Activated T-cell treated with anti-CD3 and anti-CD28 coated beads, Interleukin-2, amount 50 U/mL, for 48 hours (primary cell): Measurements from ENCODE around the gene GATA3.

Source experiments
- DNase-seq, 2 experiments: peaks; one replicate each; pipeline ENCODE4 v3.0.0-alpha.2; 2020

The GATA3 gene

DNA sequence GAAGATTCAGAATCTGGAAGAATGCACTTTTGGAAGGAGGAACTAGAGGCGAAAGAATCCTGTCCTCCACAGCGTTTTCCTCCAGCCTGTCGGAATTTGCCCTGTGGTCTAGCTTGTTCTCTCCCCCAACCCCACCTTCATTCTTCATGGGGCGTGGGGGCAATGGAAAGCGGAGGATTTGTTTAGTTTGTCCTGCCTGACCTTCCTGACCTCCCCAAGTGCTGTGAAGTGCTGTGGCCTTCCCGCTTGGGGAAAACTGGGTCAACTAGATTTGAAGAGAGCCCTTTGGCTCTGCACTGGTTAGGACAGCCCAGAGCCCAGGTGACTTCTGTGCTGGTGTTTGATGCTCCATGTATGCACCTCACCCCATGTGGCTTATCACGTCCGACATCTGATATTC lies 49.1 kb downstream of the GATA3 start:
- DNase-seq, result no peak

DNA sequence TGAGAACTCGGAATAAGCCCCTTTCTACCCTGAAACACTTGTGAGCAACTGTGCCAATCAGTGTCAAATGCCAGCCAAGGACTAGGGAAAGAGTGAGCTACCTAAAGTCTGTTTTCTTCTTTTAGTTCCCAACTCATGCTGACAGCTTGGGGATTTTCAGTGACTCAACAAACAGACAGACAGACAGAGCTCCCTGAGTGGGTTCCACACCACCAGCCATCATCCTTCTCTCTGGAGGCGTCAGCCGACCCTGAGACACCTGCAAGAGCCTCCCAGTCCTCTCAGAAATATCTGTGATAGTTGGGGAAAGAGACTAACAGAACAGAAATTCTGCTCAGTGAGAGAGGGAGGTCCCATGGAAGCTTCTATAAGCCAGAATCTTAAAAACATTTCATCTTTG lies 49.5 kb downstream of the GATA3 start:
- DNase-seq, result no peak

DNA sequence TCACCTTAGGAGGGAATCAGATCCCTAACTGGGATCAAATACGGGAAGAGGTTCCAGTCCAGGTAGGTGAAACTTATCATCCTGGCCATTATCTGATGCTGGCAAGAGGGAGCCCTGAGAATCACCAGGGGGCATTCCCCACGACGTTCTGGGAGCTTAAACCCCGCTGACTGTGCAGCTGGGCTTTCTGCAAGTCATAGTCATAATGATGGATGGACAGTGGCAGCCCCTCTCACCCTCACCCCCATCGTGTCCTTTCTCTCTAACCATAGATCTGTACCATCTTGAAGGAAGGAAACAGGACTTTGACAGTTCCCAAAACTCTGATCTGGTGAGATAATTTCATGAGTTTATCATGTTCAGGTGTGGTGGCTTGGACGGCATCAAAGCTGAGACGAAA lies 50.2 kb downstream of the GATA3 start:
- no peak for DNase-seq

DNA sequence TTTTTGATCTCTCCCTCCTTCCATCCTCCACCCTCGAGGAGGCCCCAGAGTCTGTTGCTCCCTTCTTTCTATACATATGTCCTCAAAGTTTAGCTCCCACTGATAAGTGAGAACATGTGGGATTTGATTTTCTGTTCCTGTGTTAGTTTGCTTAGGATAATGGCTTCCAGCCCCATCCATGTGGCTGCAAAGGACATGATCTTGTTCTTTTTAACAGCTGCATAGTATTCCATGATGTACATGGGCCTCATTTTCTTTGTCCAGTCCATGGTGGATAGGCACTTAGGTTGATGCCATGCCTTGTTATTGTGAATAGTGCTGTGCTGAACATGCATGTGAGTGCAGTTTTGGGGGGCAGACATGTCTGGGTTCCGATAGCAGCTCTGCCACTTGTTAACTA lies 51.4 kb downstream of the GATA3 start:
- DNase-seq, result no peak

DNA sequence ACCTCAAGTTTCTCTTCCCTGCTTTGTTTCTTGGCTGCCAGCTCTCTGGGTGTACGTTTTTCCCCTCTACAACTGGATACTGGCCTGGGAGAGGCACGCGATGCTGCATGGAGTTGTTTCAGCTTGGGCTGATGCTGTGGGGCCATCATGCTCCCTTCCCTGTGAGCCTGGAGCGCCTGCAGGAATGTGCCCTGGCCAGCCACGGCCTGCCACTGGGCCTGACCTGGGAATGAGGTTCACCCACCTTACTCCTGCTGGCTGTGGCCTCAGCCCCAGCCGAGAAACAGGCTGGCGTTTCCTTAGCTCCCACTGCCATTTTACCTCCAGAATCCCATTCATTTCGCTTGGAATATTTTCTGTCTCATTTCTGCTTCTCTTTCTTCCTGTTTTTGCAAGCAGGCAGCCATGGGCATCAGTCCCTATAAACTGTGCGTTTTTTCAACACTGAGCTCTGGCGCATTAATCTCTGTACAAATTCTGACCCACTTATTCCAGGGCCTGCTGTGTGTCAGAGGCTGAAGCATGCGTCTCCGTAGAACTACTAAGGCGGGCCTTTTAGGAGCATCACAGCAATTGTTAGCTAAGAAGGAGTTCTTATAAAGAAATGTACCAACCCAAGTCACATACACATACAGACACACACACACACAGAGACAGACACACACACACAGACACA lies 57.9 kb downstream of the GATA3 start:
- no peak for DNase-seq

DNA sequence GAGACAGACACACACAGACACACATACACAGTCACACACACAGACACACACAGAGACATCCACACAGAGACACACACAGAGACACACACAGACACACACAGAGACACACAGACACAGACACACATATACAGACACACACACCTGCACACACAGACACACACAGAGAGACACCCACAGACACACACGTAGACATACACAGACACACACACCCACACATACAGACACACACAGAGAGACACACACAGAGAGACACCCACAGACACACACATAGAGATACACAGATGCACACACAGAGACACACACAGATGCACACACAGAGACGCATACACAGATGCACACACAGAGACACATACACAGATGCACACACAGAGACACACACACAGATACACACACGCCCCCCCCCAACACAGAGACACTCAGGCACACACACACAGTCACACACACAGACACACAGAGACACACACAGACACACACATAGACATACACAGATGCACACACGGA lies 58.5 kb downstream of the GATA3 start:
- no peak for DNase-seq

DNA sequence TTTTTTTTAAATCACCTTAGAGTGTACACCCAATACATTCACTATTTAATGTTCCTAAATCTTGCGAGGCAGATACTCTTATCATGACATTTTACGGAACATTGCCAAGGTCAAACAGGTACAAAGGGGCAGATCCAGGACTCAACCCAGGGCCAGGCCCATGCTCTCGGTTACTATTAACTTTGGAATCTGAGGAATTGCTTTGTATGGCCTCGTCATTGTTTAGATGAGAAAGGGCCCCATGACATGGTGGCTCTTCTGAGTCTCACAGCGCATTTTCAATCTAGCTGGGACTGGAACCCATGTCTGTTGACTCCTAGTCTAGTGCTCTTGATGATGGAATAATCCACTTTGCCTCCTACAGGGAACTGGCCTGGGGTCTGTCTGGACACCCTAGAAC lies 59.1 kb downstream of the GATA3 start:
- no peak for DNase-seq

DNA sequence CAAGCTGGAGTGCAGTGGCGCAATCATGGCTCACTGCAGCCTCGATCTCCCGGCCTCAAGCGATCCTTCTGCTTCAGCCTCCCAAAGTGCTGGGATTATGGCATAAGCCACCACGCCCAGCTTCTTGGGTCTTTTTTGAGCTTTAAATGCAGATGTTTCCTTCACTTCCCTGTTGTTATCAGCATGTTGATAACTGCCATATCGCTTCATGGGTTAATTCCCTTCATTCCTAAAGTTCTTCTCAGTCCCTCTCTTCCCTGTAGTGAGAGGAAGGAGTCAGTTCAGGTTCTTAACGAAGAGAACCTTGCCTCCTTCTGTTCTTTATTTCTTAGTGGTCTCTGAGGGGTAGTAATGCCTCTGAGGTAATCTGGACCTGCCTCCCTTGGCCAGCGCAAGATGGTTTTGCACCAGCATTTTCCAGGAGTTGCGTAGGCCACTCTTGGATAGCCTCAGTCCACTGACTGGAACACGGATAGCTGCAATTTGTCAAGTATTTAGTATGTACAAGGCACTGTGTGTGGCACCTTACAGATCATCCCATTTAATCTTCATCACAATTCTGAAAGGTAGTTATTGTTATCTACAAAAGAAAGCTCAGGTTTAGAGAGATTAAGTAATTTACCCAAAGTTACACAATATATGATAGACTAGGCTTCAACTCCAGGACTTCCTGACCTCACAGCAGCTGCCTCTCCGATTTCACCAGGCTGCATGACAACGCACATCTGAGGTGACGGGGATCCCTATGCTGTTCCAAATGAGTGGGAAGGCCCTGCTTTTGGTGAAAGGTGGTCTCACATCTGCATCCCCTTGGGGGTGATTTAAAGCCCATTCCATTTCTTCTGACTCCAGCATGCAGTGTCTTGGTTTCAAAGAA lies 60.5 kb downstream of the GATA3 start:
- no peak for DNase-seq

DNA sequence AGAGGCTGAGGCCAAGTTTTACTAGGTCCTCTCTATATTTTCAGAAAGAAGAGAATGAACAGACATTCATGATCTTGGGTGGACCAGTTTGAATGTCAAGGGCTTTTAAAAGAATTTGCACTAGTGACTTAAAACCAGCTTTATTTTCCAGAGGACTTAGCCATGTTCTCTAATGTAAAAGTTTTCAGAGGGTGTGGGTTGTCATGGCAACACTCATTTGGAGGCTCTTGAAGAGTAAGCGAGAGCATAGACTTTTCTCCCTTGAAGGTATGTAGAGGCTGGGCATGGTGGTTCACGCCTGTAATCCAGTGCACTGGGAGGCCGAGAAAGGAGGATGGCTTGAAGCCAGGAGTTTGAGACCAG lies 61.1 kb downstream of the GATA3 start:
- no peak for DNase-seq

DNA sequence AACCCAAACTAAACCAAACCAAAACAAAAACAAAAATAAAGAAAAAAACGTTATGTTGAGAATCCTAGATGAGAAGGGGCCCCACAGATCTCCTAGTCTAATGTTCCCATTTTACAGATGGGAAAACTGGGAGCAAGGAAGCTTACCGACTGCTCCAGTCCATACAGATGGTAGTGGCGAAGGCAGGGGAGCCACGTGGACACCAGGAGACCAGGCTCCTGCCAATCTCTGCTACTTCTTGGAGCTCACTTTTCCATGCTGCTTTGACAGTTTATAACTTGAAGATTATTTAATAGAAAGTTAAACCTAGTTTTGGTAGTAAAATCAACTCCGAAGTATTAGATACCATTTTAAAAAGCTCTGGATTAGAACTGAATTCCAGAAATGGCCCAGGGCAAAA lies 62.0 kb downstream of the GATA3 start:
- DNase-seq, result no peak

DNA sequence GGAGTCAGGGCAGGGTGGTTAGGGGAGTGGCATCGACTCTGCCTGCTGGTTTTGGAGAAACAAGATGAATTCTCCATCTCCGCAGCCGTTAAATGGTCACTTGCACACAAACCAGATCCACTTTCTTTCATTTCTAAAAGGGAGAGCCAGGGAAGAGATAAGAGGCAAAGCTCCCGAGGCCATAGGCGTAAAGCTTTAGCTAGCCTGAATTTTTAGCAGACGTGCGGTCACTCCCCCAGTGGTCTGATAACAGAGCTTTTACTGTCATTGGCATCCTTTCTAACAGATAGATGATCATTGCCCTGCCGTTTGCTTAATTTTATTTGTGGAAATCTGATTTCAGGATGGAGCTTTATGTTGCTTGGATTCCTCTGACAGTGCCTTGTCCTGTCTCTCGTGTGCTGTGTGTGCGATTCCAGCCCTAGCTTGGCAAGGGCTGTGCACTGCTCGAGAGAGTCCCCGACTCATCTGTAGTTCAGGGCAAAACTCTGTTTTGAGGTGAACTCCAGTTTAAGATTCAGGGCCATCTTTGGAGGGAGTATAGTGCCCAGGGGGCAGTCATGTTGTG lies 62.5 kb downstream of the GATA3 start:
- no peak for DNase-seq

DNA sequence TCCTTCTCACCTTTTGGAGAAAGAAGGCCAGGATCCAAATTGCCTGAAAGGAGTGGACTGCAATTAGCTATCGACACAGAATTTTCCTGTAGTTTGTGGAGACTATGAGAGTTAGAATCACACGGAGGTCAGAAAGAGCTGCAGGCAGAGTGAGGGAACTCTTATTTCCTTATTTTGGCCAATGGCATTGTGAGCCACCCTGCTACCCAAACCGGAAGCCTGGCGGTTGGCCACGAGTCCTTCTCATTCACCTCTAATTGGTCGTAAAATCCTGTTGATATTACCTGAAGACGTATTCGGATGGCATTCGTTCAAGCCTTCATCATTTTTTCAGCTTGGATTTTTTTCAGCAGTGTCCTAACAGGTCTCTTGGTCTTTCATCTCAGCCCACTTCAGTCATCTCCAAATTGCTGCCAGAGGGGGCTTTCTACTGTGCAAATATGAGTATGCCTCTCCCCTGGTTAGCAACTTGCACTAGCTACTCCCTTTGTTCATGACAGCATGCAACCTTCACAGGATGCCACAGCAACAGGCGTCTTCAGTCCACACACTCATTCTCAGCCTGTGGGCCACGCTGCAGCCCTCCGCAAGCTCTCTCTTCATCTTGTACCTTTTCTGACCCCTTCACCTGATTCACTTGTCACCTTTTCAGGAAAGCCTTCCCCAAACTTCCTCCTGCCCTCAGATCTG lies 66.9 kb downstream of the GATA3 start:
- no peak for DNase-seq

DNA sequence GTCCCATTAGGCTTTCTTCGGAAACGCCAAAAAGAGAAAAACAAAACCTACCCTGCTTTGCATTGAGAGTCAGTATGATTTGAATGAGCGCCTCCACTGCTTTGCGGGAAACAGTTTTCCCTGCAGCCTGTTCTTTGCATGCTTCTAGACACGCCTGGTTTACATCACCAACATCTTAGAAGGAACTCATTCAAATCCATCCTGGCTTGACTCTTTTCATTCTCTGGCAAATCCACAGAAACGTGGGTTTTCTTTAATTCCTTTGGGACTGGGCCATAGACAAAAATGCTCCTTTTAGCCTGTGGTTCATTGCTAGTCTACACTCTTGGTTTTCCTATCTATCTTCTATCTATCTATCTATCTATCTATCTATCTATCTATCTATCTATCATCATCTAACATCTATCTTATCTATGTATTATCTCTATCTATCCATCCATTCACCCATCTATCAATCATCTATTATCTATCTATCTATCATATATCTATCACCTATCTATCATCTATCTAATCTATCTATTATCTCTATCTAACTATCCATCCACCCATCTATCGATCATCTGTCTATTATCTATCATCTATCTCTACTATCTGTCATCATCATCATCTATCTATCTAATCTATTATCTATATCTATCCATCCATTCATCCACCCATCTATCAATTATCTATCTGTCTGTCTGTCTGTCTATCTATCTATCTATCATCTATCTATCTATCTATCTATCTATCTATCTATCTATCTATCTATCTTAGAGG lies 68.3 kb downstream of the GATA3 start:
- no peak for DNase-seq

DNA sequence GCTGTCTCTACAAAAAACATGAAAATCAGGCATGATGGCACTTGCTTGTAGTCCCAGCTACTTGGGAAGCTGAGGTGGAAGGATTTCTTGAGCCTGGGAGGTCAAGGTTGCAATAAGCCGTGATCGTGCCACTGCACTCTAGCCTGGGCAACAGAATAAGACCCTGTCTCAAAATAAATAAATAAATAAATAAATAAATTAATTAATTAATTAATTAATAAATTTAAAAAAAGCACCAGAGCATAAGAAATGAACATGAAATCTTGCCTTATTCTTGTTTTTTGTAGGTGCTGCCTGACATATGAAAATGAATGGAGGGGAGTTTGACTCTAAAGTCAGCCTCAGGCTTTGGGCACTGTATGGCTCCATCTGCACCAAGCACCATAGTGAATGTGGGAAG lies 69.9 kb downstream of the GATA3 start:
- DNase-seq, result no peak
